GM12878 (cell line): ENCODE measurements around the gene WDR89. TPM values are rescaled to one million over a fixed set of nuclear protein-coding genes. Genes with fewer than 3 reads are reported as not detected.

ENCODE experiments used
- ATAC-seq: fragments of 200-7000 bp; cut with Tn5 transposase; 3 replicates; pipeline ENCODE4 v1.9.1; 2020; ENCODE audit warnings: mild to moderate bottlenecking, moderate library complexity
- BruUV-seq: library from RNA; stranded (reverse); fragments of 400-500 nt; replicated peaks from 2 replicates; lab custom pipeline; 2021; lab: Mats Ljungman, UMichigan
- CTCF ChIA-PET: fragments of 300-600 bp; sonication (Branson Sonifier 250); formaldehyde crosslinking; extraction: SDS; loops from one replicate; lab custom pipeline; 2021; ENCODE audit warnings: inconsistent platforms; lab: Yijun Ruan, JAX
- POLR2A ChIA-PET: fragments of 350-600 bp; formaldehyde crosslinking; extraction: SDS; loops from one replicate; lab custom pipeline; 2021; ENCODE audit warnings: inconsistent platforms; lab: Charles Lee
- RAD21 ChIA-PET: fragments of 300-600 bp; sonication (Branson Sonifier 250); formaldehyde crosslinking; loops from one replicate; lab custom pipeline; 2023; ENCODE audit warnings: antibody characterized with exemption; ENCODE audit not compliant: unreplicated experiment; lab: Charles Lee
- SMC1A ChIA-PET: fragments of 300-600 bp; sonication (Branson Sonifier 250); formaldehyde crosslinking; loops from one replicate; lab custom pipeline; 2023; ENCODE audit not compliant: unreplicated experiment, uncharacterized antibody; lab: Charles Lee
- DNase-seq: peaks from one replicate; pipeline ENCODE4 v3.0.0-alpha.2; 2011; ENCODE audit warnings: low read depth, low spot score
- FAIRE-seq: peaks from 3 replicates; lab custom pipeline; 2011; peaks lifted over from hg19 to GRCh38; lab: Jason Lieb, UNC
- H2AFZ ChIP-seq: 2 replicates; pipeline ENCODE4 v1.6.0; 2011; ENCODE audit warnings: low read depth, low read length, control low read depth; ENCODE audit not compliant: control insufficient read depth
- H3K27ac ChIP-seq: 2 replicates; pipeline ENCODE4 v1.5.1; 2011; ENCODE audit warnings: control low read depth; ENCODE audit not compliant: control insufficient read depth, insufficient read depth
- H3K27me3 ChIP-seq, 2 experiments: replicated peaks in 1 of 2; 2 replicates each; pipeline versions ENCODE4 v1.6.0 to v1.6.1; 2011; ENCODE audit warnings: low read length in 1 of 2; ENCODE audit not compliant: control insufficient read depth in 2 of 2, insufficient read depth in 2 of 2
- H3K36me3 ChIP-seq, 2 experiments: 2 replicates each; pipeline ENCODE4 v1.5.1; 2011; ENCODE audit warnings: low read length in 1 of 2; ENCODE audit not compliant: control insufficient read depth in 2 of 2, insufficient read depth in 2 of 2
- H3K4me1 ChIP-seq: 2 replicates; pipeline ENCODE4 v1.6.1; 2011; ENCODE audit warnings: mild to moderate bottlenecking, low read length, moderate library complexity, mixed read lengths; ENCODE audit not compliant: control insufficient read depth, insufficient read depth
- H3K4me2 ChIP-seq: 2 replicates; pipeline ENCODE4 v1.6.0; 2011; ENCODE audit warnings: control low read depth; ENCODE audit not compliant: control insufficient read depth, insufficient read depth
- H3K4me3 ChIP-seq: fragments of 200-600 bp; sonication (generic); 2 replicates; pipeline ENCODE4 v1.5.1; 2016
- H3K79me2 ChIP-seq: 2 replicates; pipeline ENCODE4 v1.6.0; 2011; ENCODE audit warnings: low read length; ENCODE audit not compliant: control insufficient read depth, insufficient read depth
- H3K9ac ChIP-seq: 2 replicates; pipeline ENCODE4 v1.8.0; 2011; ENCODE audit warnings: low read length, control low read depth, mixed read lengths; ENCODE audit not compliant: control insufficient read depth, insufficient read depth
- H3K9me3 ChIP-seq: replicated peaks from 3 replicates; pipeline ENCODE4 v1.5.1; 2011; ENCODE audit warnings: mild to moderate bottlenecking, low read length; ENCODE audit not compliant: control insufficient read depth, insufficient read depth
- H4K20me1 ChIP-seq: 2 replicates; pipeline ENCODE4 v1.6.0; 2011; ENCODE audit not compliant: control insufficient read depth, insufficient read depth
- BCLAF1 ChIP-seq: fragments of 450-650 bp; IDR thresholded peaks from 2 replicates; pipeline ENCODE4 v1.6.1; 2017; ENCODE audit warnings: antibody characterized with exemption, mild to moderate bottlenecking, moderate library complexity
- CHD4 ChIP-seq: fragments of 200-600 bp; sonication (generic); IDR thresholded peaks from 2 replicates; pipeline ENCODE4 v1.6.1; 2016; ENCODE audit warnings: mild to moderate bottlenecking
- EP300 ChIP-seq, 2 experiments: fragments of 150-350 bp in 1 of 2; IDR thresholded peaks; 2 replicates each; pipeline ENCODE4 v1.6.1; 2011 to 2012; ENCODE audit warnings: low read depth in 2 of 2, low read length in 2 of 2, borderline replicate concordance in 1 of 2, improper control_type of control experiment in 1 of 2, inconsistent platforms in 1 of 2; ENCODE audit not compliant: control insufficient read depth in 1 of 2
- ESRRA ChIP-seq: IDR thresholded peaks from 2 replicates; pipeline ENCODE4 v1.6.1; 2012; ENCODE audit warnings: mild to moderate bottlenecking, low read length, improper control_type of control experiment
- IKZF1 ChIP-seq: fragments of 450-650 bp; conservative IDR thresholded peaks from 2 replicates; pipeline ENCODE4 v1.6.1; 2017; ENCODE audit warnings: antibody characterized with exemption, mild to moderate bottlenecking
- MYB ChIP-seq: fragments of 150-350 bp; IDR thresholded peaks from 2 replicates; pipeline ENCODE4 v1.6.1; 2014; ENCODE audit warnings: mild to moderate bottlenecking, low read depth, low read length, borderline replicate concordance
- NFXL1 ChIP-seq: fragments of 450-650 bp; IDR thresholded peaks from 2 replicates; pipeline ENCODE4 v1.6.1; 2017; ENCODE audit warnings: antibody characterized with exemption, mild to moderate bottlenecking, borderline replicate concordance
- NFYA ChIP-seq: IDR thresholded peaks from 2 replicates; pipeline ENCODE4 v1.6.1; 2011; ENCODE audit warnings: low read depth, mild to moderate bottlenecking, low read length, improper control_type of control experiment, borderline replicate concordance
- PAX5 ChIP-seq: IDR thresholded peaks from 2 replicates; pipeline ENCODE4 v1.6.1; 2011; ENCODE audit warnings: low read depth, low read length, borderline replicate concordance
- PAX8 ChIP-seq: fragments of 450-650 bp; IDR thresholded peaks from 2 replicates; pipeline ENCODE4 v1.6.1; 2017; ENCODE audit warnings: mild to moderate bottlenecking, moderate library complexity
- PBX3 ChIP-seq: IDR thresholded peaks from 2 replicates; pipeline ENCODE4 v1.6.1; 2011; ENCODE audit warnings: mild to moderate bottlenecking, low read depth, low read length, moderate library complexity; ENCODE audit not compliant: insufficient replicate concordance
- POU2F2 ChIP-seq: IDR thresholded peaks from 3 replicates; pipeline ENCODE4 v1.6.1; 2011; ENCODE audit warnings: low read depth, mild to moderate bottlenecking, low read length, borderline replicate concordance
- SMARCA5 ChIP-seq: fragments of 450-650 bp; IDR thresholded peaks from 2 replicates; pipeline ENCODE4 v1.6.1; 2017; ENCODE audit warnings: mild to moderate bottlenecking
- TARDBP ChIP-seq: IDR thresholded peaks from 2 replicates; pipeline ENCODE4 v1.6.1; 2016; ENCODE audit warnings: borderline replicate concordance
- WGBS: methylation state at CpG from one replicate; pipeline ENCODE4 v1.1.6; 2016; ENCODE audit warnings: low lambda C conversion rate; ENCODE audit not compliant: insufficient replicate concordance, insufficient coverage; ENCODE audit errors: missing lambda C conversion rate; 5-methylcytosine and 5-hydroxymethylcytosine counted together
- in situ Hi-C: fragments of 300-500 bp; cut with MboI; formaldehyde crosslinking; loops from 9 replicates; pipeline ENCODE4 v1.14.3; 2018; ENCODE audit warnings: mixed read lengths
- intact Hi-C: fragments of 100-400 bp; cut with micrococcal nuclease; formaldehyde crosslinking; loops from one replicate; pipeline ENCODE4 v1.14.2; 2022; ENCODE audit not compliant: unreplicated experiment
- polyA plus RNA-seq, 11 experiments: library from polyadenylated mRNA; depleted of rRNA in 4 of 11; unstranded in 6 of 11; stranded (reverse) in 5 of 11; fragments of >200 nt; fragmentation: Nextera tagmentation in 4 of 11; fragmentation: Illumina TruSeq in 1 of 11; extraction: Ambion mirVana in 4 of 11; extraction: Trizol in 1 of 11; gene quantifications; 1 replicate in 1 of 11; 2 replicates in 10 of 11; pipeline versions ENCODE4 v1.2.1 to v1.2.3, GENCODE V29; 2011 to 2016; ENCODE audit warnings: inconsistent platforms in 2 of 11, missing spikeins in 2 of 11, low read depth in 1 of 11
- total RNA-seq, 4 experiments: library from RNA; depleted of rRNA in 3 of 4; stranded (reverse); fragments of >200 nt in 3 of 4; fragmentation: Illumina TruSeq in 1 of 4; extraction: Trizol in 1 of 4; gene quantifications; 2 replicates each; pipeline versions ENCODE4 v1.2.1 to v1.2.3, GENCODE V29; 2013 to 2021

WDR89 gene
- total and polyA plus RNA-seq, 10 of the 15 experiments (the other 5 are each of a cell fraction or from before 2014, with no cell fraction given) = 11.8 to 25.7 (median 17.5) TPM

- ATAC-seq (no peak), DNase-seq (no peak), FAIRE-seq (no peak)
- H3K4me2 ChIP-seq = no peak overlapping the region
- no peaks in the 10 kb centered on the region for H3K9me3 ChIP-seq
- intact Hi-C loops (no loop called here), in situ Hi-C loops (no loop called here)
- RAD21 ChIA-PET = no interaction called here
- H2AFZ ChIP-seq = no peak overlapping the region
- H3K4me3 ChIP-seq = no peak overlapping the region
- POLR2A ChIA-PET = no interaction called here
- no peak overlapping the region for H3K9ac ChIP-seq
- SMC1A ChIA-PET = no interaction called here
- BruUV-seq = no TSS peak
- no peaks in the 10 kb centered on the region for H4K20me1 ChIP-seq
- H3K27ac ChIP-seq = no peak overlapping the region
- 100% methylated on average over 5 of the region's 5 CpGs for WGBS
- no peak for TF ChIP-seq NFYA
- no peak for TF ChIP-seq IKZF1
- no peak for TF ChIP-seq CHD4
- no peak for TF ChIP-seq EP300 (IDR thresholded peaks at IDR 0.05; ENCODE audit: borderline replicate concordance in 1 of 2, control insufficient read depth in 1 of 2, low read depth in 2 of 2, low read length in 2 of 2)
- no peak for TF ChIP-seq TARDBP
- TF ChIP-seq BCLAF1 = no peak
- TF ChIP-seq PAX5 = no peak
- TF ChIP-seq SMARCA5 = no peak
- TF ChIP-seq PBX3 = no peak
- no peak for TF ChIP-seq MYB
- no peak for TF ChIP-seq NFXL1
- TF ChIP-seq PAX8 = no peak
- no peak for TF ChIP-seq ESRRA
- no peak for TF ChIP-seq POU2F2
- TF ChIP-seq, all 136 proteins: peak for 0
- CTCF ChIA-PET = no interaction called here
- Histone ChIP-seq H3K27me3 (no peaks in the 10 kb centered on the region), H3K36me3 (peaks cover 0 to 6% of the 10 kb centered on the region in 2 experiments; a peak in 3 of 4 replicates), H3K4me1 (no peaks in the 10 kb centered on the region), H3K79me2 (peaks cover 5% of the 10 kb centered on the region; the same call in 1 of the 2 replicates)
Observed at GRCh38 chr14:63604626-63605025, 37.0 kb downstream of the WDR89 start.
